Inflammatory macrophage (primary cell): ENCODE results near the gene NXN.
"Not testable (repeated sequence)": the region's sequence is repeated elsewhere in the genome, so short reads cannot be mapped to it uniquely, and the experiment has no call there.

Source experiments
- DNase-seq, 2 donors: peaks; one replicate each; pipeline ENCODE4 v3.0.0-alpha.2; 2020 to 2022

The NXN gene

GRCh38 chr17:824378-824777 is 155.2 kb downstream of the NXN start:
- DNase-seq: no peak

GRCh38 chr17:823501-823902 is 156.1 kb downstream of the NXN start:
- no peak for DNase-seq

DNA sequence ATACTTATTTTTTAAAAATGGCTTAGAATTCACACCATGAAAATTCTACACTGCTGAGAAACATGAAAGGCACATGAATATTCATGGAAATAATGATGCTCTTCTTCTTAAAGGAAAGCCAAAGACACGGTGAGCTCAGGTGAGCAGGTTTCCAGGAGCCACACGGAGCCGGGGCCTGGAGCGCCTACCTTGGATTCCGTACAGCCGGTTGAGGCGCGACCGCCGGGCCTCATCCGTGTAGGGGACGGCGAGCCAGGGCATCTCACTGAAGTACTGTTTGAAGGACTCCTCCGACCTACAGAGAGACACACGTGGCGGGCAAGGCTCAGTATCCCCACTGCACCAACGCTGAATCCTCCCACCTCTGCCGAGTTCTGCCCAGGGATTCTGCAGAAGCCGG is 160.3 kb downstream of the NXN start:
- no peak for DNase-seq

DNA sequence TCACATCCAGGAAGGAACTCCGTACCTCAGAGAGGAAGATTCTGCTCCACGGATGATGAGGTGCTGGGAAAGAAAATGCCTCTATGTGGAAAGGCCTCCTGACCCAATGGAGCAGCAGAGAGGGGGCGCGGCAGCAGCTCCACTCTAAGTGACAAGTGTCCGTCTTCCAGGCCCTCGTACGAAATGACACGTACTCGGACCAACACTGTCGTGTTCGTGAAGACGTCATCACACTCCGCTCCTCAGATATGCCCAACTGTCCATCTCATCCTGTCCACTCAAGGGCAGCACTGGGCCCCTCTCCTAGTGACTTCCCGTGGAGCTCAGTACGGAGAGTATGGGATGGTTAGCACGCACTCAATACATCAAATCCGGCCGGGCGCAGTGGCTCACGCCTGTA is 165.2 kb downstream of the NXN start:
- DNase-seq: no peak

GRCh38 chr17:812638-813204 is 166.9 kb downstream of the NXN start:
- DNase-seq: no peak

DNA sequence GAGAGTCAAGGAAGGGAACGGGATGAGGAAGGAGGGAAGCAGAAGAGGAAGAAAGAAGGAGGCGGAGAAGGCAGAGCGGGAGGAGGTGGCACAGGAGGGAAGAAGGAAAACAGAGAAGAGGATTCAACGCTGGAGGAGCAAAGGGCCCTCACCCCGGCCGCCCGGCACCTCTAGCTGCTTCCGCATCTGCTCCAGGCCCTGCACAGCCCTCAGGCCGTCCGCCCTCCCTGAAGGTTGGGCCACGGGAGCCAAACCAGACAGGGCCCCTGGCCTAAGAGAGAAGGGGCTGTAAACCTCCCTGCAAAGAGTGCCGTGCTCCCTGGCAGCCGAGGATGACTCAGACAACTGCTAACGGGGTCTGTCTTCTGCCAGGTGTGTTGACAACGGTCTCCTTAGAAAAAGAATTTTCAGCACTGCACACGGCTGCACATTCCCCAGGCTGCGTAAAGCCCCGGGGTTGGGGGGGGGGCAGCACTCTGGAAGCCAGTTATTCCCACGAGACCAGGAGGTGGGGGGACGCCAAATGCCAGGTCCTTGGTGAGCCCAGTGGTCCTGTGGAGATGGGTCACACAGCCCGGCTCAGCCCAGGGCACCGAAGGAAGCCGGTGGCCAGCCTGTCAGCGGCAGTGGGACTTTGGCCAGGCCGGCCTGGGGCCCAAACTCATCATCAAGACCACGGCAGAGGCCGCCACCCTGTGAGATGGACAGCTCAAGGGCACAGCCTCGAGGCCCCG is 168.4 kb downstream of the NXN start:
- DNase-seq: no peak

- DNase-seq: no peak
Observed at GRCh38 chr17:807523-808294, 171.9 kb downstream of the NXN start.

- DNase-seq: no peak
Observed at GRCh38 chr17:806781-807522, 172.6 kb downstream of the NXN start.

DNA sequence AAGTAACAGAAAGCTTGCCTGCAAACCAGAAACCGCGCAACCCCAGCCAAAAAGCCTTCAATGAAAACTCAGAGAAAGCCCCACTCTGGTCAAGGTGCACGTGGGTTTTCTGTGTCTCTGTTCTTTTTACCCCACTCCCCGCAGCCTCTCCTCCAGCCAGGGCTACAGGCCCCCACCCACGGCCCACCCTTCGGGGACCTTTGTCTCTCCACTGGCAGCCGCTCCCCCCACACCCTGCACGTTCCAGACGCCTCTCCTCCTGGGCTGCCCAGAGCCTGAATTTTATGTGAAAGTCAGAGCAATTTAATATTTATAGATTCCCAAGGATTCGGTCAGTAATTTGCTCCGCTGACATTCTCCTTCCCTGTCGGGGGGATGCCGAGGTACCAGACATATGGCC is 173.2 kb downstream of the NXN start:
- DNase-seq: no peak

DNA sequence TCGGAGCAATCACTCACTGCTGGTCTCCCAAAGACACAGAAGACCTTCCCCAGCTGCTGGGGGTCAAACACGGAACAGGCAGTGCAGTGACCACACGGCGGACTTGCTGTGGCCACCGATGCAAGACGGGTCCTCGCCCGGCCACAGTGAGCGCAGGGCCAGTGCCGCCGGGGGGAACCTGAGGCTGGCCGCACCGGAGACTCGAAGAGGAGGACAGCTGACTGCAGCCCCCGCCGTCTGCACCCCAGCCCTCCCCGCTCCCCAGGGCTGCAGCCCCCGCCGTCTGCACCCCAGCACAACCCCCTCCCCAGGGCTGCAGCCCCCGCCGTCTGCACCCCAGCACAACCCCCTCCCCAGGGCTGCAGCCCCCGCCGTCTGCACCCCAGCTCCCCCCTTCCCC is 173.7 kb downstream of the NXN start:
- not testable (repeated sequence) for DNase-seq

DNA sequence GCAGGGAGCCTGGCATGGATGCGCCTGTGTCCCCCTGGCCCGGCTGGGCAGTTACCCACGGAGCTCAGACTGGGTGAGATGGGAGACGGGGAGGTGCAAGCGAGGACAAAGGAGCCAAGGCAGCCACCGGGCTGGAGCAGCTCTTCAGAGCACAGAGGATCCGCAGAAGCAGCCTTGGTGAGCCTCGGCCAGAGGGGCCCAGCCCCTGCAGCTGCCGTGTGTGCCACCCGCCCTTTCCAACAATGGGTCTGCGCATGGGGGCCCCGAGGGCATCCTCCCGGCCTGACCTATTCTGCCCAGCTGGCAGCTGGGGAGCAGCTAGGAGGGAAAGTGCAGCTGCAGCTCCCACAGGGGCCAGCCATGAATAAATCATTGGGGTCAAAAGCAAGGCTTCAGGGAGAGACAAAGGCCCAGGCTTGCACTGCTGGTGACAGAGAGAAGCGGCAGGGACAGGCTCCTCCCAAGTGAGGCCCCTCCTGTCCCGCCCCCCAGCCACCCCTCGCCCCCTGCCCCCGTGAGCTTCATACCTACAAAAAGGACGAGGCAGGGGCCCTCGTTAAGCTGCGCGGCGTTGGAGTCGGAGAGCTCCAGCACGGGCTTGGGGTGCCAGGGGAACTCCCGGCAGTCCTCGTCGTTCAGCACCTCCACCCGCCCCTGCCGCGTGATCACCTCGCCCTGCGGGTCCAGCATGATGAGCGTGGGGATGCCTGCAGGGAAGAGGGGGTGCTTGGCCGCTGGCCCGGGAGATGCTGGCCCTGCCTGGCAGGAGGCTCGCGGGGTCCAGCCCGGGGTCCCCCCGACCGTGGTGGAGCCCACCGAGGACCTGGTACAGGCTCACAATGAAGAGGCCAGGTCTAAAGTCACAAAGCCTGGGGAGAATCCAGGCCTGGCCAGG is 174.8 kb downstream of the NXN start:
- DNase-seq: no peak

DNA sequence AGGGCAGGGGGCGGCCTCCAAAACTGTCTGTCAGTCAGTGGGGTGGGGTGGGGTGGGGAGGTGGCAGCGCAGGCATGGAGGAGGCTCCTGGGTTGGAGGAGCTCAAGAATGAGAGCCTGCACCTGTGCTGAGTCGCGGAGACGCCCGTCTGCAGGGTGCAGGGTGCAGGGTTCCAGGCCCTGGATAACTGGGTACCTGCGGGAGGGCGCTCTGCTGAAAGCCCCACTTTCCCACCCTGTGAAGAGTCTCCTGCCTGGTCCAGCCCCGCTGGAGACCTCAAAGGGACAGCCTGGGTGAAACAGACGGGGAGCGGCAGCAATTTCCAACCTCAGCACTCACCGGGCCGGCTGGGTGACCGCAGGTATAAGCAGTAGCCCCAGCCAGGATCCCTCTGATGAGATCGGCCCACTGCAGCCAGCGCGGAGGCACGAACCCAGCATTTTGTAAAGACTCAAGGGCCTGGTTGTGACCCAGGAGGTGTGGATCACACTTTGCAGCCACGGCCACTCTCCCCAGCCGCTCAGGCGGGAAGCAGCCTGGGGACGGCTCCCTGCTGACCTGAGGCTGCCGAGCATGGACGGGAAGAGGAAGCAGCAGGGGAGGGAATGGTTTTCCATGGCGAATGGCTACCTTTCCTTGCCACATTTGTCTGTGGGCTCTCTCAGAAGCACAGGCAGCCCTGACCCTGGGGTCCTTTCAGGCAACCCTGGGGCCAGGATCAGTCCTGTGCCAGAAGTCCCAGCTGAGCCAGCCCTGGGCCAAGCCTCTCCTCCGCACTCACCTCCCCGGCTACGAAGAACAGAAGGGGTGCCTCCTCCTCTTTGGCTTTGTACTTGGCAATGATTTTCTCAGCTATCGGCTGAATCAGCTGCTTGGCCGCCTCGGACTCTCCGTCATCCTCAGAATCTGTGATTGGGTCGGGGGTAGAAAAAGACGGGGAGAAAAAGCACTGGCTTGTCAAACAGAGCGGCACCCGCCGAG is 176.4 kb downstream of the NXN start:
- DNase-seq: no peak

- DNase-seq: no peak
Observed at GRCh38 chr17:802481-802880, 177.1 kb downstream of the NXN start.

- DNase-seq: no peak
Observed at GRCh38 chr17:801660-802059, 177.9 kb downstream of the NXN start.

DNA sequence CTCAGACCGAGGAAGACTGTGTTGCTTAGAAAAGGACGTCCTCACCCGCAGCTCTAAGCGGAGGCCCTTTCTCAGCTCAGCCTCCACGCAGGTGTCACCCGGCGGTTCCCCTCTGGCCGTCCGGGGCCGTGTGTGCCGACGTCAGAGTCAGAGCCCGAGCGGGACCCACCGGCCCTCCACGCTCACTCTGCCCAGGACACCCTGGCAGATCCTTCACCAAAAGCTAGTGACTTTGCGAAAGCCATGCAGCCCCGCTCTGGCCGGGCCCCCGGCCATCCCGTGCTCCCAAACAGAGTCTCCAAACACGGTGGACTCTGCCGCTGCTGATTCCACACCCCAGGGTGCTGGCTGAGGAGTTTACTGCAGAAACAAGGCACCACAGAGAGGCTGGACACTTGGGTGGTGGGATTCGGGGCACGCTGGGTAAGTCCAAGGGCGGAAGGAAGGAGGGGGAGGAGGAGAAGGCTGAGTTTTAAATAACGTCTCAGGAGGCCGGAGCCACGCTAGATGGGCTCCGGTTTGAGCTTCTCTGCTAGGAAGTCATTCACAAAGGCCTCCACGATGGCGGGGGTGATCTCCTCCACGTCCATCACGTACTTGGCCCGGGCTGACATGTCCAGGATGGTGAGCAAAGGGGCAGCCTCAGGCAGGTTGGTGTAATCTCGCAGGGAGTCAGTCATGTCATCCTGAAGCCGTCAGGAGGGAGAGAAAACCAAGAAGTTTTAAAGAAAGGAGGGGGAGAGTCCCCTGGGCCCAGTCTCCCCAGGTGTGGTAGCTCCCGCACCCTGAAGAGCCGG is 178.9 kb downstream of the NXN start:
- no peak for DNase-seq

- DNase-seq: no peak
Observed at GRCh38 chr17:799261-799660, 180.3 kb downstream of the NXN start.

DNA sequence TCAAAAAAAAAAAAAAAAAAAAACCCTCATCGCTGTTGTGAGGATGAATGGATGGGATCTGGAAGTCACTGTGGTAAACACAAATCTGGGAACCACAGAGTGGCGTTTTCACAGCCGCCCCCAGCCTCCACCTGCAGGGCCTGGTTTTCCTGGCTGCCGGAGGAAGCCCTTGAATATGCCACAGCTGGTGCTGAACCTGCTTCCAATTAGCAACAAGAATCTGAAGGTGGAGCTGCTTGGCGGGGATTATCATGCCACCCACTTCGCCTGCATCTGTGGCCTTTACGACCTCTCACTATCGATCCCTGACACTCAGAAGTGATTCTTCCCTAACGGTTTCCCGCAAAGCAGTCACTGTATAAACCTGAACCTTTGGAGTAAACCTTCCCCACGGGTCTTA is 181.3 kb downstream of the NXN start:
- no peak for DNase-seq

GRCh38 chr17:797236-797840 is 182.2 kb downstream of the NXN start:
- DNase-seq: no peak

- no peak for DNase-seq
Observed at GRCh38 chr17:796609-797008, 183.0 kb downstream of the NXN start.

DNA sequence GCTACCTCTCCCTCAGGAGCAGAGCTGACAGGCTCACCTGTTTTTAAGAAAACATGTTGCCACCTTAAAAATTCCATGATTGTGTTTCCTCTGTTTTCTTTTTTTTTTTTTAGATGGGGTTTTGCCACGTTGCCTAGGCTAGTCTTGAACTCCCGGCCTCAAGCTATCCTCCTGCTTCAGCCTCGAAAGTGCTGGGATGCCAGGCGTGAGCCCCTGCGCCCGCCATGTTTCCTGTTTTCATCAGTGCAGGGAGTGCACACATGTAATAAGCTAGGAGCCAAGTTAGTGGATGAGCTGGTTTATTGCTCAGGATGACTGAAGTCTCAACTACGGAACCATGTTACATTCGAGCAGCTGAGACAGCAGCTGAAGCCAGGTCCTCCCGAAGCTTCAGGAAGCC is 183.9 kb downstream of the NXN start:
- DNase-seq: no peak
